Glomerular visceral epithelial cell (primary cell): ENCODE measurements around the gene ZSCAN5A.
"Not testable (repeated sequence)": the region's sequence is repeated elsewhere in the genome, so short reads cannot be mapped to it uniquely, and the experiment has no call there.

Experiments used
- DNase-seq: peaks from one replicate; pipeline ENCODE4 v3.0.0-alpha.2; 2016; ENCODE audit errors: extremely low spot score

The ZSCAN5A gene, protein sequence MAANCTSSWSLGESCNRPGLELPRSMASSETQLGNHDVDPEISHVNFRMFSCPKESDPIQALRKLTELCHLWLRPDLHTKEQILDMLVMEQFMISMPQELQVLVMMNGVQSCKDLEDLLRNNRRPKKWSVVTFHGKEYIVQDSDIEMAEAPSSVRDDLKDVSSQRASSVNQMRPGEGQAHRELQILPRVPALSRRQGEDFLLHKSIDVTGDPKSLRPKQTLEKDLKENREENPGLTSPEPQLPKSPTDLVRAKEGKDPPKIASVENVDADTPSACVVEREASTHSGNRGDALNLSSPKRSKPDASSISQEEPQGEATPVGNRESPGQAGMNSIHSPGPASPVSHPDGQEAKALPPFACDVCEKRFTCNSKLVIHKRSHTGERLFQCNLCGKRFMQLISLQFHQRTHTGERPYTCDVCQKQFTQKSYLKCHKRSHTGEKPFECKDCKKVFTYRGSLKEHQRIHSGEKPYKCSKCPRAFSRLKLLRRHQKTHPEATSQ

DNA sequence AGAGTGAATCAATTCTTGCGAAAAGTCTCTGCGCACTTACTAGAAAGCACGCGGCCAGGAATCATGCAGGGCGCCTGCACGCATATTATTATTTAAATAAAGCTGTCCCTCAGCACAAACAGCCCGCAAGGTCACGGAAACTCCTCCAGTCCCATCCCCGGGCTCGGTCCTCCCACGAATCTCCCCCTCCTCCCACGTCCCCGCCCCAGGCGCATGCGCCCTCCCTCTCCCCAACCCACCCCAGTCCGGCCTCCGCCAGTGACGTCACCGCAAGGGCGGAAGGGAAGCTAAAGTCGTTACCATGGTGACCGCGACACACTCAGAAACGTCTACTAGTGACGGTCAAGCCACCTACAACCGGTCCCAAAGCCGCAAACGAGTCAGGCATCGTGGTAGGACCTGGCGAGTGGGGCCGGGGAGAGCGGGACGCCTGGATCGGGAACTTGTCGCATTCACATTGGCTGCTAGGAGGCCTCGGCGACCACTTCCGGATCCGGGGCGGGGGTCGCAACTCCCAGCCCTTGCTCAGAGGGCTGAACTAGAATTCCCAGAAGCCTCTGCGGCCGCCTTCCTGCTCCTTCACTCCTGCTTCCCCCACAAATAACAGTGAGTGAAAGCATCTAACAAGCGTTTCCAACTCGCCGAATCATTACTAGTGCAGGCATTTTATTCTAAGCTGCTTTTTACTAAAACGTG is at the start of gene ZSCAN5A:
Gene ZSCAN5A (minus strand): TSS at position 459 of the 696 bp plus-strand sequence. CDS start 89,793 bp downstream, outside the sequence.
- DNase-seq = peak; percentile 94

DNA sequence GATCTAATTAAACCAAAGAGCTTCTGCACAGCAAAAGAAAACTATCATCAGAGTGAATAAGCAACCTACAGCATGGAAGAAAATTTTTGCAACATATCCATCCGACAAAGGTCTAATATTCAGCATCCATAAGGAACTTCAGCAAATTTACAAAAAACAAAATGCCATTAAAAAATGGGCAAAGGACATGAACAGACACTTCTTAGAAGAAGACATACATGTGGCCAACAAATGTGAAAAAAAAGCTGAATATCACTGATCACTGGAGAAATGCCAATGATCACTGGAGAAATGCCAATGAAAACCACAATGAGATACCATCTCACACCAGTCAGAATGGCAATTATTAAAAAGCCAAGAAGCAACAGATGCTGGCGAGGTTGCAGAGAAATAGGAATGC is 46.2 kb upstream of the ZSCAN5A start:
- no peak for DNase-seq

DNA sequence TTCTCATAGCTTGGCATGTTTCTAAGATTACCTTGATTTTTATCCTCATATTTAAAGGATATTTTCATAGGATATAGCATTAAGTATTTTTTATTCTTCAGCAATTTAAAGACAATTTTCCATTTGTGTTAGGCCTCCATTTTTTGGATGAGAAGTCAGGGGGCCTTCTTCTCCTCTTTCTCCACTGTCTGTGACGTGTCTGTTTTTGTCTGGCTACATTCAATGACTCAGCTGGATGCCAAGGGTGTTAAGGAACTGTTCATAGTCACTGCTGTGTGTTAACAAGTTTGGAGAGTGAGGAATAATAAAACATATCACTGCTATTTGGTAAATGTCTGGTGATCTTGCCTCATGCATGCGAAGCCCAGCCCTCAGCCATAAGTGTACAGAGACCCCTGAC is 42.3 kb upstream of the ZSCAN5A start:
- no peak for DNase-seq

DNA sequence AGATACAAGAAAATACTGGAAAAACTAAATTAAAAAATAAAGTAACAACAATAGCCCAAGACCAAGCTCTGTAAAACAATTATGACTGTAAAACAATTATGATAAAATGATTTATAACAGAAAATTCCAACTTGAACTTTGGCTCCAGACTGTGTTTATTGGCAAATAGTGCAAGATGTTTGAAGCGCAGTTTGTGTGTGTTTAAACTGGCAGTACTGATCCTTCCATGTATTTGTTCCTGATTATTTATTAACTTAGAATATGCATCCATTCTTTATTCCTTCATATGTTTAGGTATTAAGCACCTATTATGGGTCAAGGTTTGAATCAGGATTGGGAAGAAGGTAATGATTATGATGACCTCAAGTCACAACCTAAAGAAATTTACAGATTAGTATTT is 40.9 kb upstream of the ZSCAN5A start:
- DNase-seq = no peak

DNA sequence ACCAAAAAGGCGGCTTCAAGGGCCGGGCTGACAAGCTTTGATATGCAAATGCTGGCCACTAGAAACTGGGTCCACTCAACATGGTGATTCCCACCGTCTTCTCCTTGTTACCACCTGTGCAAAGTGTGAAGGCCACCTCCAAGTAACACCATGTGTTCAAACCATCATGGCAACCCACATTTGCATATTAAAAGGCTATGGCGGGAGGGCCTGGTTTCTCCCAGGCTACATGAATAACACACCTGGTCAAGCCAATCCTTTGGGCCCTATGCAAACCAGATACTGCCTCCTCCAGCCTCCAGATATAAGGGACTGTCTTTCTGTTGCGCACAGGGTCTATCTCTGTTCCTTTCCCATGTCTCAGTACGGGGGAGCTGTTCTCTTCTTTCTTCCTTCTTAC is 36.6 kb upstream of the ZSCAN5A start:
- DNase-seq = no peak

DNA sequence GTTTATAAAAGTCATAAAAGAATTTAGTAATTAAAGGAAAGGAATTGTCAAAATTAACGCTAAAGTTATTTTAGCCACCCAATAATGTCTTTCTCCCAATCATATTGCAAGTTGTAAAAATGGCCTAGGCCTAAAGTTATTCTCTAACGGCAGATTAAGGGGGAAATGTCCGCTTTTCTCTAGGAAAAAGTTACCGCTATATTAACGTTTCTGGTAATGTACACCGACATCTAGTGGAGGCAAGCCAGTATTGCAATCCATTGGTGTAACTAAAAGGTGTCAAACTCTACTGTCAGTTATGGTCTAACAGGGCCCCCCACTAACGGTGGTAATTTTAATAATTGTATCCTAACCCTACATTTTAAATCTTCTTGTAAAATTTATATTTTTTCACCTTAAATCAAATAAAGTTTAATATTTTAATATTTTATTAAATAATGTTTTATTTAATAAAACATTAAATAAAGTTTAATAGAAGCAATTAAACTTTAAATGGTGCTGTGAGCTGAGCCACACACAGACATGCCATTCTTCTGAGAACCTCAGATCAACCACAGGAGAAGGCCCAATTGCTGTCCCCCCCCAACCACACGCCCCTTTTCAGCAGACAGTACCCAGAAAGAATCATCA is 35.9 kb upstream of the ZSCAN5A start:
- DNase-seq = no peak

DNA sequence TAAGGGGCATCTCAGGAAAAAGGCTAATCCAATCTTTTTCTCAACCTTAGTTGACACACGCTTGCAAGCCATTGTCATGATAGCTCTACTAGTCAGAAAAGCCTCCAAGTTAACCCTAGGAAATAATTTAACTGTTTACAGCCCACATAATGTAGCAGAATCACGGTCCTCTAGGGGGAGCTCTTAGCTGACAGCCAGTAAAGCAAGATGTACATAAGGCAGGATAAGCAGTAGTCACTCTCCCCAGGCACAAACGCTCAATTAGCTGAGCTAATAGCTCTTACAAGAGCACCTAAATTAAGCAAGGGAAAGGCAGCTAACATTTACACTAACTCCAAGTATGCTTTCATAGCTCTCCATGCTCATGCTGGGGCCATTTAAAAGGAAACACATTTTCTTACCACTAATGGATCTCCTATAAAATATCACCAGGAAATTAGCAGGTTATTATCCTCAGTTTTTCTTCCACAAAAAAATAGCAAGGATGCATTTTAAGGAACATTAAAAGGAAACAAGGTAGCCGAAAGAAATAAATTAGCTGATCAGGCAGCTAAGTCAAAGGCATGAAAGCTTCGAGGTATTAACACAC is 33.7 kb upstream of the ZSCAN5A start:
- DNase-seq = no peak

DNA sequence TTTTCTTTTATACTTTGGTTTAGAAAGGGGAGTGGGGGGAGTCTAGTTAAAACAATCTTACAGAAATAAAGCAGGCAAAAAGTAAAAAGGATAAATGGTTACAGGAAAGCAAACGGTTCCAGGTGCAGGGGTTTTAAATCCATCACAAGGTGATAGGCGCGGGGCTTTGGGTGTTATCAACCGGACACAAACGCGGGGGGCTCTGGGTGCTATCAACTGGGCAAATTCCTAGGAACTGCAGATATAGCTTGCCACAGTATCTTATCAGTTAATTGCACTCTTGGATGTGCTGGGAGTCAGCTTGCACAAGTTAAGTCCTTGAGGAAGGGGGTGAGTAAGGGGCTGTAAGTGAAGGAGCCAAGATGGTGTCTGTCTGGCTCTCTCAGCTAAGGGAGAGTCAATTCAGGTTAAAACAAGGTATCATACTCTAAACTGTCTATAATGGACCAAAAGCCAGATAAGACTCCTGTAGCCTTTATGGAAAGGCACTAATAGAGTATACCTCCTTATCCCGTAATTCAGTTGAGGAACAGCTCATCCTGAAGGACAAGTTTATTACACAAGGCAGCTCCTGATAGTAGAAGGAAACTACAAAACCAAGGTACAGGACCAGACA is 32.6 kb upstream of the ZSCAN5A start:
- DNase-seq = no peak

DNA sequence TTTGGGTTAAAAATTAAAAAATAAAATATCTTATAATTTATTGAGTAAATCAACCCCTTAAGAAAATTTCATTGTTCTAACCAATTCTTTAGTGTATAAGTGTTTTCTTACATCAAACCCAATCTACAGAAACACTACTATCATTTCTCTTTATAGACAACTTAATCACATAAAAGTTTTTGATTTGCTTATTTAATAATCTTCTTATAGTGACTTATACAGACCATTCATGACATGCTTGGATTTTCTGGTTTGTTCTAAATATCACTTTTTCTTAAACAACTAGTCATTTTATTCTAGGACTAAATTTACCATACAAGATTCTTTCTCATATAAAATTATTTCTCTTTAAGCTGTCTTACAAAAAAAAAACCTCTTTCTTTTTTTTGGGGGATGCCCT is 27.3 kb upstream of the ZSCAN5A start:
- DNase-seq = no peak

DNA sequence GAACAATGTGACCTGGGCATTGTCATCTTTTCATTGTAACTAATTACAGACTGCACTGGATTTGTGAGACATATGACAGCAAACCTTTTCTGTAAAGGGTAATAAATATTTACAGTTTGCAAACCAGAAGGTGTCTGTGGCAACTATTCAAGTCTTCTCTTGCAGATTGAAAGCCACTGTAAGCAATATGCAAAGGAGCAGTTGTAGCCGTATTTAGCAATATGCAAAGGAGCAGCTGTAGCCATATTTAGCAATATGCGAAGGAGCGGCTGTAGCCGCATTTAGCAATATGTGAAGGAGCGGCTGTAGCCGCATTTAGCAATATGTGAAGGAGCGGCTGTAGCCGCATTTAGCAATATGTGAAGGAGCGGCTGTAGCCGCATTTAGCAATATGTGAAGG is 24.4 kb upstream of the ZSCAN5A start:
- not testable (repeated sequence) for DNase-seq

DNA sequence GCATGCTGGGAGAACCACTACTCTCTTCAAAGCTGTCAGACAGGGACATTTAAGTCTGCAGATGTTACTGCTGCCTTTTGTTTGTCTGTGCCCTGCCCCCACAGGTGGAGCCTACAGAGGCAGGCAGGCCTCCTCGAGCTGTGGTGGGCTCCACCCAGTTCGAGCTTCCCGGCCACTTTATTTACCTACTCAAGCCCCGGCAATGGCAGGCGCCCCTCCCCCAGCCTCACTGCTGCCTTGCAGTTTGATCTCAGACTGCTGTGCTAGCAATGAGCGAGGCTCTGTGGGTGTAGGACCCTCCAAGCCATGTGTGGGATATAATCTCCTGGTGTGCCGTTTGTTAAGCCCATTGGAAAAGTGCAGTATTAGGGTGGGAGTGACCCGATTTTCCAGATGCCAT is 22.4 kb upstream of the ZSCAN5A start:
- not testable (repeated sequence) for DNase-seq

DNA sequence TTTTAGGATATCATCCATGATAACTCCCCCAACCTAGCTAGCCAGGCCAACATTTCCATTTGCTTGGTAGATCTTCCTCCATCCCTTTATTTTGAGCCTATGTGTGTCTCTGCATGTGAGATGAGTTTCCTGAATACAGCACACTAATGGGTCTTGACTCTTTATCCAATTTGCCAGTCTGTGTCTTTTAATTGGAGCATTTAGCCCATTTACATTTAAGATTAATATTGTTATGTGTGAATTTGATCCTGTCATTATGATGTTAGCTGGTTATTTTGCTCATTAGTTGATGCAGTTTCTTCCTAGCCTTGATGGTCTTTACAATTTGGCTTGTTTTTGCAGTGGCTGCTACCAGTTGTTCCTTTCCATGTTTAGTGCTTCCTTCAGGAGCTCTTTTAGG is 20.7 kb upstream of the ZSCAN5A start:
- DNase-seq = not testable (repeated sequence)

DNA sequence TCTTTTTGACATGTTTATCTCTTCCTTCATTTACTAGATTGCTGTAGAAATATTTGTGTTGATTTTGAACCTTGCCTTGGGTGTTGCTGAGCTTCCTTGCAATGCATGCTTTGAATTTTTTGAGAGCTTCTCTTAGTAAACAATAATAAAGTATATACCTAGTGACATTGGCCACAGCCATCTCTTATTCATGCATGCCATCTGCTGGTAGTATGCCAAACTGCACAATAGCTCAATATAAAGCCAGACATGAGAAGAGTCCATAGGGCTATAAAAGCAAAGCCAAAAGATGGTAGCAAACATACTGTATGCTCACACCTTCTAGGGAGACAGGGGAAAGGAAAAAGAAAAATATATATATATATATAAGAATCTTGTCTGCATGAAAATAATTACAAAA is 18.9 kb upstream of the ZSCAN5A start:
- peak; percentile 53 for DNase-seq

DNA sequence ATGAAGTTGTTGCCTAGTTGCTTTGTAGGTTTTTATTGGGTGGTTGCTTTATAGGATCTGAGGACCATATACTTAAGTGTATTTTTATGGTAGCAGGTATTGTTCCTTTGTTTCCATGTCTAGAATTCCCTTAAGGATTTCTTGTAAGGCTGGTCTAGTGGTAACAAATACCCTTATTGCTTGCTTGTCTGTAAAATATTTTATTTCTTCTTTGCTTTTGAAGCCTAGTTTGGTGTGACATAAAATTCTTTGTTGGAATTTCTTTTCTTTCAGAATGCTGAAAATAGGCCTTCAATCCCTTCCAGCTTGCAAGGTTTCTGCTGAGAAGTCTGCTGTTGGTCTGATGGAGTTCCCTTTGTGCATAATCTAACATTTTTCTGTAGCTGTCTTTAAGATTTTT is 18.1 kb upstream of the ZSCAN5A start:
- no peak for DNase-seq

DNA sequence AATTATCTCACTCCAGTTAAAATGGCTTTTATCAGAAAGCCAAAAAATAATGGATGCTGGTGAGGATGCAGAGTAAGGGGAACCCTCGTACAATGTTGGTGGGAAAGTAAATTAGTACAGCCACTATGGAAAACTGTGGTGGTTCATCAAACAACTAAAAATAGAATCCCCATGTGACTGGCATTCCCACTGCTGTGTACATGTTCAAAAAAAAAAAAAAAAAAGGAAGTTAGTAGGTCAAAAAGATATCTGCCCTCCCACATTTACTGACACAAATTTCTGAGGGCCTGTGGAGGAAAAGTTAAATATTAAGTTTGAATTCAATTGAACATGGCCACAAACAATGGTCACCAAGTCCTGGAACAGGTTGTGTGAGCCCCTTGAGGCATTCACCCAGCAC is 9.8 kb upstream of the ZSCAN5A start:
- DNase-seq = no peak

DNA sequence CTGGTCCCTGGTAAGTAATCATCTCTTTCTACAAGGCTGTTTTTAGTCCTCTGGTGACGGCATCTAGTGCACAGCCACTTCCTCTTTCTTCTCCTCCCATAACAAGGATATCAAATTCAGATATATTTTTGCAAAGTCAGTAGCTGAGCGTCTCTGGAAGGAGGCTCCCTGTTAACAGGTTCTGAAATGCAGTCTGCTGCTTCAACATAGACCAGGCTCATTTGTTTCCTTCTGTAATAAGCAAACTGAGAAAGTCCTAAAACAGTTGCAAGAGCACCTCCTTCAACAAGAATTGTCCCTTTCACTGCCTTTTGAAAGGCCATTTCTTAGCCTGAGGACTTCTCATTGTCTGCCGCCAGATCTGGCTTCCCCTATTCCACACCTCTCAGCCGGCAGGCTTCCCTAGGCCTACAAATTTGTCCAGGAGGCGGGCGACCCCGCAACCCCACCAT is 7.4 kb upstream of the ZSCAN5A start:
- DNase-seq = no peak

DNA sequence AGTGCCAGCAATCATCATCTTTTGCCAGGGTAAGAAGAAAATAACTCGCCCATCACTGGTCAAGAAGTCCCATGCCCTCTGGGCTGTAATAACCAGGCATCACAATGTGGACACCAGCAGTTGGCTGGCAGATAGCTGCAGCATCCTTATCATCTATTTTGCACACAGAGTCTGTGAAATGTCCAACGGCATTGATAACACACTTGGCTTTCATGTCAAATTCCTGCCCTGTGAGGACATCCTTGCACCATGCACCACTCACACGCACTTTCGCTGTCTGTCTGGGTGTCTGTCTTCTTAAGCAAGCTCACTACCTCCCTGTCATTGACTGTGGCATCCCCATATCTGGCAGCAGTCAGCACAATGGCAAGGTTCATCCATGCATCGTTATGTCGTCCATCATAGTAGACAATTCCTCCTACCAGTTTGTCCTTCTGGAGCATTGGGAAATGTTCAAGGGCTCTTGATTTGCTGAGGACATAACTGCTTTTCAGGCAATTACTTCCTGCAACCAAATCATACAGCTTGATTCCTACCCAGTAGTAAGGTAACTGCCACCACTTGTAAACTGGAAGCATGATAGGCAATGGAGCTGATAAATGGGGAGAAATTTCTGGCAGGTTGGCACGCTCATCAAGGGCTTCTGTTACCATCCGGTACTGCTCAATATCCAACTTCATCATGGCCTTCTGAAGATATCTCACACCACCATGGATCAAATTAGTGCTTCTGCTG is 6.8 kb upstream of the ZSCAN5A start:
- no peak for DNase-seq

DNA sequence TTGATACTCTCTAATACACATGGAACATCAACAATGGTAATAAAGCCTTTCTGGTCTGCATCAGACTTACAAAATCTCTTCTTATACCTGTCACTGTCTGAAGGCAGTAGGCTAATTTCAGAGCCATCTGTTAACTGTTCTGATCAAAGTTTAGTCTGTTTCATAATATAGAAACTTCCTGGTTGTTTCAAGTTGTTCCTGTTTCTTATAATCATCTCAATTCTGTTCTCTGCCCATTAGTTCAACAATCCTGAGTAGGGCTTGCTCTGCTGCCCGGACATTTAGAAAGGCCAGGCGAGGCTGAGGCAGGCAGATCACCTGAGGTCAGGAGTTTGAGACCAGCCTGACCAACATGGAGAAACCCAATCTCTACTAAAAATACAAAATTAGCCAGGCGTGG is 5.4 kb upstream of the ZSCAN5A start:
- DNase-seq = no peak

DNA sequence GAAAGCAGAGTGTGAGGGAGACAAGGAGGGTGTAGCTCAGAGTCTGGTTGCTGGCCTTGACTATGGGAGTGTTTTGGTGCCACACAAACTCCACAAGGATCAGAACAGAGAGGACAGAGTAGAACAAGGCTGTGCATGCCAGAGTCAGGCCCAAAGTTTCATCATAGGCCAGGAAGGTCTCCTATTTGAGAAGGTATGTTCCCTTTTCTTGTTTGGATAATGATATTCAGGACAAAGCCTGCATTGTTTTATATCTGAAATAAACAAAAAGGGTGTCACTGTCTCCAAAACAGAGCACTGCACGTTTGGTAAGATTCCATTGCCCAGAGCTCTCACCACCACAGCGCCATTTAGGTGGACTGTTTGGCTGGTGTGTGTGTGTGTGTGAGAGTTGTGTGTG is 3.1 kb upstream of the ZSCAN5A start:
- DNase-seq = no peak

DNA sequence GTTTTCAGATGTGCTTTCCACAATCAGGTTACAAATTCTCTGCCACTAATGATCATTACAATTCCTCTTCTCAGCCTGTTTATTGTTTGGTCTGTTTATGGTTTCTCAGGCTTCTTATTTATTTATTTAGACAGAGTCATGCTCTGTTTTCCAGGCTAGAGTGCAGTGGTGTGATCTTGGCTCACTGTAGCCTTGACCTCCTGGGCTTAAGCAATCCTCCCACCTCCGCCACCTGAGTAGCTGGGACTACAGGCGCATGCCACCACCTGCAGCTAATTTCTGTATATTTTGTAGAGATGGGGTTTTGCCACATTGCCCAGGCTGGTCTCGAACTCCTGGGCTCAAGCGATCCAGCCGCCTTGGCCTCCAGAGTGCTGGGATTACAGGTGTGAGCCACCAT is 2.1 kb upstream of the ZSCAN5A start:
- no peak for DNase-seq
